Keratinocyte (primary cell): ENCODE results near the gene ITGB1BP2. TPM values are rescaled to one million over a fixed set of nuclear protein-coding genes. Genes with fewer than 3 reads are reported as not detected.
"Not testable (repeated sequence)": the region's sequence is repeated elsewhere in the genome, so short reads cannot be mapped to it uniquely, and the experiment has no call there.

ENCODE experiments used
- DNase-seq: peaks from one replicate; pipeline ENCODE4 v3.0.0-alpha.2; 2011; ENCODE audit warnings: low read depth, missing footprints, low spot score
- FAIRE-seq: peaks from 2 replicates; lab custom pipeline; 2011; peaks lifted over from hg19 to GRCh38; lab: Jason Lieb, UNC
- H2AFZ ChIP-seq: 2 replicates; pipeline ENCODE4 v1.6.0; 2012; ENCODE audit warnings: low read length, control low read depth, inconsistent platforms; ENCODE audit not compliant: control insufficient read depth
- H3K27ac ChIP-seq: 2 replicates; pipeline ENCODE4 v1.5.1; 2011; ENCODE audit warnings: low read length; ENCODE audit not compliant: control insufficient read depth, insufficient read depth
- H3K27me3 ChIP-seq: 3 replicates; pipeline ENCODE4 v1.6.0; 2011; ENCODE audit warnings: low read length; ENCODE audit not compliant: control insufficient read depth, insufficient read depth; ENCODE audit errors: extremely low read depth
- H3K36me3 ChIP-seq, 2 experiments: 2 replicates in 1 of 2; 3 replicates in 1 of 2; pipeline ENCODE4 v1.5.1; 2011; ENCODE audit warnings: low read length in 2 of 2, mild to moderate bottlenecking in 1 of 2; ENCODE audit not compliant: control insufficient read depth in 2 of 2, insufficient read depth in 2 of 2; ENCODE audit errors: extremely low read depth in 1 of 2
- H3K4me1 ChIP-seq: 3 replicates; pipeline ENCODE4 v1.5.1; 2011; ENCODE audit warnings: low read length; ENCODE audit not compliant: control insufficient read depth, insufficient read depth; ENCODE audit errors: extremely low read depth
- H3K4me2 ChIP-seq: 3 replicates; pipeline ENCODE4 v1.6.0; 2011; ENCODE audit warnings: low read depth, low read length; ENCODE audit not compliant: control insufficient read depth, insufficient read depth; ENCODE audit errors: extremely low read depth
- H3K4me3 ChIP-seq, 3 experiments: fragments of 200-600 bp in 1 of 3; sonication (generic) in 1 of 3; 2 replicates in 2 of 3; 3 replicates in 1 of 3; pipeline ENCODE4 v1.5.1; 2011 to 2016; ENCODE audit warnings: low read length in 3 of 3, mild to moderate bottlenecking in 3 of 3, control low read depth in 2 of 3, inconsistent platforms in 1 of 3, low read depth in 1 of 3, mixed read lengths in 1 of 3, mixed run types in 1 of 3, moderate library complexity in 1 of 3; ENCODE audit not compliant: control insufficient read depth in 2 of 3, insufficient read depth in 2 of 3; ENCODE audit errors: extremely low read depth in 1 of 3
- H3K79me2 ChIP-seq: 2 replicates; pipeline ENCODE4 v1.6.0; 2012; ENCODE audit warnings: low read length; ENCODE audit not compliant: control insufficient read depth, insufficient read depth
- H3K9ac ChIP-seq: 3 replicates; pipeline ENCODE4 v1.6.0; 2011; ENCODE audit warnings: low read length; ENCODE audit not compliant: control insufficient read depth, insufficient read depth; ENCODE audit errors: extremely low read depth
- H3K9me1 ChIP-seq: 3 replicates; pipeline ENCODE4 v1.6.0; 2011; ENCODE audit warnings: low read length; ENCODE audit not compliant: control insufficient read depth, insufficient read depth; ENCODE audit errors: extremely low read depth
- H3K9me3 ChIP-seq: 2 replicates; pipeline ENCODE4 v1.5.1; 2012; ENCODE audit warnings: low read depth, low read length; ENCODE audit not compliant: control insufficient read depth
- H4K20me1 ChIP-seq: 3 replicates; pipeline ENCODE4 v1.6.0; 2011; ENCODE audit warnings: low read length; ENCODE audit not compliant: control insufficient read depth, insufficient read depth; ENCODE audit errors: extremely low read depth
- CTCF ChIP-seq, 3 experiments: IDR thresholded peaks in 1 of 3; conservative IDR thresholded peaks in 1 of 3; optimal IDR thresholded peaks in 1 of 3; 2 replicates in 2 of 3; 3 replicates in 1 of 3; pipeline versions ENCODE3 to v1.5.1; 2011; ENCODE audit warnings: low read length in 3 of 3, mild to moderate bottlenecking in 3 of 3, moderate library complexity in 2 of 3, control low read depth in 1 of 3, inconsistent platforms in 1 of 3; ENCODE audit not compliant: insufficient read depth in 2 of 3; ENCODE audit errors: extremely low read depth in 1 of 3
- EZH2 ChIP-seq: IDR thresholded peaks from one replicate; pipeline ENCODE4 v1.6.1; 2012; ENCODE audit warnings: inconsistent platforms, mild to moderate bottlenecking, low read length, moderate library complexity
- dilution Hi-C: fragments of 300-500 bp; cut with MboI; formaldehyde crosslinking; loops from one replicate; pipeline ENCODE4 v1.7.0; 2020; ENCODE audit warnings: low sequenced_read_pairs; ENCODE audit not compliant: extremely low pct_ligation_motif_present
- polyA plus RNA-seq, 5 experiments: library from polyadenylated mRNA; depleted of rRNA in 3 of 5; stranded (reverse) in 3 of 5; stranded (forward) in 1 of 5; unstranded in 1 of 5; fragments of >200 nt; gene quantifications; 1 replicate in 1 of 5; 2 replicates in 3 of 5; 3 replicates in 1 of 5; pipeline versions ENCODE4 v1.2.1 to v1.2.3, GENCODE V29; 2011 to 2012; ENCODE audit warnings: missing spikeins in 2 of 5, low read depth in 1 of 5, low replicate concordance in 1 of 5

The ITGB1BP2 gene
- polyA plus RNA-seq, 1 donor (not counting 4 experiments of a cell fraction or from before 2014, with no cell fraction given): 1.0 TPM

GRCh38 chrX:71315917-71316316 lies 14.4 kb downstream of the ITGB1BP2 start:
- Histone ChIP-seq H3K27ac (no peak overlapping the region), H2AFZ (no peak overlapping the region), H3K9me3 (no peaks in the 10 kb centered on the region), H3K36me3 (no peaks in the 10 kb centered on the region), H3K9me1 (no peaks in the 10 kb centered on the region), H4K20me1 (no peaks in the 10 kb centered on the region), H3K79me2 (no peaks in the 10 kb centered on the region), H3K4me3 (no peak overlapping the region), H3K27me3 (no peaks in the 10 kb centered on the region), H3K4me1 (no peaks in the 10 kb centered on the region), H3K4me2 (no peak overlapping the region), H3K9ac (no peak overlapping the region)
- DNase-seq: no peak
- no peak for FAIRE-seq
- TF ChIP-seq CTCF (optimal IDR thresholded peaks at IDR 0.05 in 1 of 3, IDR thresholded peaks at IDR 0.05 in 1 of 3, conservative IDR thresholded peaks at IDR 0.05 in 1 of 3; ENCODE audit: extremely low read depth in 1 of 3, insufficient read depth in 2 of 3, low read length in 3 of 3): no peak
- TF ChIP-seq EZH2: no peak
- dilution Hi-C loops: no loop called here

GRCh38 chrX:71316959-71317358 lies 15.4 kb downstream of the ITGB1BP2 start:
- H4K20me1 ChIP-seq, DNase-seq, H3K4me1 ChIP-seq, H3K9me1 ChIP-seq, H3K9me3 ChIP-seq, H3K4me3 ChIP-seq, dilution Hi-C loops, H3K27me3 ChIP-seq, FAIRE-seq, H3K27ac ChIP-seq, H3K9ac ChIP-seq, H3K36me3 ChIP-seq, H2AFZ ChIP-seq, H3K79me2 ChIP-seq, H3K4me2 ChIP-seq: not testable (repeated sequence)

GRCh38 chrX:71320126-71320525 lies 18.6 kb downstream of the ITGB1BP2 start:
- Histone ChIP-seq H3K9me3 (no peaks in the 10 kb centered on the region), H3K27me3 (no peaks in the 10 kb centered on the region), H3K9ac (no peak overlapping the region), H3K4me3 (no peak overlapping the region), H4K20me1 (no peaks in the 10 kb centered on the region), H2AFZ (no peak overlapping the region), H3K4me1 (no peaks in the 10 kb centered on the region), H3K9me1 (no peaks in the 10 kb centered on the region), H3K79me2 (no peaks in the 10 kb centered on the region), H3K27ac (no peak overlapping the region), H3K4me2 (no peak overlapping the region), H3K36me3 (no peaks in the 10 kb centered on the region)
- dilution Hi-C loops: no loop called here
- DNase-seq (no peak), FAIRE-seq (no peak)
- TF ChIP-seq CTCF (optimal IDR thresholded peaks at IDR 0.05 in 1 of 3, IDR thresholded peaks at IDR 0.05 in 1 of 3, conservative IDR thresholded peaks at IDR 0.05 in 1 of 3; ENCODE audit: extremely low read depth in 1 of 3, insufficient read depth in 2 of 3, low read length in 3 of 3): no peak
- TF ChIP-seq EZH2: no peak
